Uterus (tissue), 4 donors: ENCODE results near the gene AKT3. TPM values are rescaled to one million over a fixed set of nuclear protein-coding genes. Genes with fewer than 3 reads are reported as not detected.

ENCODE experiments used
- DNase-seq, 2 donors: peaks; one replicate each; pipeline ENCODE4 v3.0.0-alpha.2; 2019 to 2020
- H3K27ac ChIP-seq, 2 donors: fragments of 200-600 bp; sonication (generic); 1 replicate in 1 of 2; 2 replicates in 1 of 2; pipeline ENCODE4 v1.5.1; 2016 to 2018
- H3K27me3 ChIP-seq, 2 donors: fragments of 200-600 bp; sonication (generic); one replicate each; pipeline ENCODE4 v1.5.1; 2018 to 2019; ENCODE audit warnings: control low read depth in 1 of 2
- H3K36me3 ChIP-seq, 2 donors: fragments of 200-600 bp; sonication (generic); one replicate each; pipeline ENCODE4 v1.5.1; 2019; ENCODE audit warnings: control low read depth in 1 of 2
- H3K4me1 ChIP-seq, 2 donors: fragments of 200-600 bp; sonication (generic); one replicate each; pipeline ENCODE4 v1.5.1; 2018 to 2019; ENCODE audit warnings: control low read depth in 1 of 2
- H3K4me3 ChIP-seq, 2 donors: fragments of 200-600 bp; sonication (generic); 1 replicate in 1 of 2; 2 replicates in 1 of 2; pipeline ENCODE4 v1.5.1; 2018 to 2019; ENCODE audit warnings: mild to moderate bottlenecking in 1 of 2
- H3K9me3 ChIP-seq, 2 donors: fragments of 200-600 bp; sonication (generic); one replicate each; pipeline ENCODE4 v1.5.1; 2019; ENCODE audit warnings: control low read depth in 1 of 2
- CTCF ChIP-seq, 4 experiments: fragments of 200-600 bp in 2 of 4; fragments of 450-650 bp in 2 of 4; sonication (generic) in 2 of 4; IDR thresholded peaks; one replicate each; pipeline ENCODE4 v1.5.1; 2016 to 2019; ENCODE audit warnings: antibody characterized with exemption in 4 of 4, mild to moderate bottlenecking in 2 of 4, moderate library complexity in 1 of 4
- POLR2A ChIP-seq, 2 donors: fragments of 450-650 bp; IDR thresholded peaks; one replicate each; pipeline ENCODE4 v1.6.1; 2016; ENCODE audit warnings: antibody characterized with exemption in 2 of 2, mild to moderate bottlenecking in 1 of 2, moderate library complexity in 1 of 2
- intact Hi-C: fragments of 100-400 bp; cut with DNase I; formaldehyde crosslinking; loops from one replicate; pipeline ENCODE4 v1.15.1; 2023; ENCODE audit warnings: low total_unique reads
- total RNA-seq, 4 donors: library from RNA; depleted of rRNA in 3 of 4; stranded (reverse); fragments of >200 nt in 3 of 4; gene quantifications; one replicate each; pipeline versions ENCODE4 v1.1.0 to v1.2.4, GENCODE V29; 2014 to 2023
- donor health status: DM: yes; HTN: yes; CAD: no.

AKT3 gene
- total RNA-seq, 4 donors from 2014 or later: 39.2 to 227 (median 97.6) TPM

- H3K4me3 ChIP-seq: no peak overlapping the region
- no peaks in the 10 kb centered on the region for H3K4me1 ChIP-seq
- H3K36me3 ChIP-seq: no peaks in the 10 kb centered on the region
- H3K9me3 ChIP-seq: no peaks in the 10 kb centered on the region
- H3K27me3 ChIP-seq: no peaks in the 10 kb centered on the region
- DNase-seq: no peak
- TF ChIP-seq POLR2A (IDR thresholded peaks at IDR 0.05) (no peak), CTCF (IDR thresholded peaks at IDR 0.05) (no peak)
- intact Hi-C loops: no loop called here
- H3K27ac ChIP-seq: no peak overlapping the region
Observed at GRCh38 chr1:243505986-243506689, 343.9 kb downstream of the AKT3 start.

- no peaks in the 10 kb centered on the region for H3K27me3 ChIP-seq
- H3K9me3 ChIP-seq: no peaks in the 10 kb centered on the region
- H3K4me1 ChIP-seq: no peaks in the 10 kb centered on the region
- no peak overlapping the region for H3K27ac ChIP-seq
- no peaks in the 10 kb centered on the region for H3K36me3 ChIP-seq
- no peak overlapping the region for H3K4me3 ChIP-seq
- intact Hi-C loops: no loop called here
- DNase-seq: no peak
- TF ChIP-seq CTCF (IDR thresholded peaks at IDR 0.05): no peak
Observed at GRCh38 chr1:243503155-243503554, 346.9 kb downstream of the AKT3 start.

GRCh38 chr1:243501002-243501401 lies 349.0 kb downstream of the AKT3 start:
- Histone ChIP-seq H3K4me1 (no peaks in the 10 kb centered on the region), H3K27ac (no peak overlapping the region), H3K9me3 (no peaks in the 10 kb centered on the region), H3K36me3 (no peaks in the 10 kb centered on the region), H3K4me3 (no peak overlapping the region), H3K27me3 (no peaks in the 10 kb centered on the region)
- TF ChIP-seq CTCF (IDR thresholded peaks at IDR 0.05): no peak
- no peak for TF ChIP-seq POLR2A (IDR thresholded peaks at IDR 0.05)
- intact Hi-C loops: no loop called here
- no peak for DNase-seq

GRCh38 chr1:243500512-243500911 lies 349.5 kb downstream of the AKT3 start:
- DNase-seq: no peak
- no peaks in the 10 kb centered on the region for H3K4me1 ChIP-seq
- intact Hi-C loops: no loop called here
- no peaks in the 10 kb centered on the region for H3K27me3 ChIP-seq
- no peaks in the 10 kb centered on the region for H3K9me3 ChIP-seq
- no peak overlapping the region for H3K4me3 ChIP-seq
- H3K27ac ChIP-seq: no peak overlapping the region
- TF ChIP-seq CTCF (IDR thresholded peaks at IDR 0.05): no peak
- no peak for TF ChIP-seq POLR2A (IDR thresholded peaks at IDR 0.05)
- no peaks in the 10 kb centered on the region for H3K36me3 ChIP-seq

- no peaks in the 10 kb centered on the region for H3K36me3 ChIP-seq
- H3K9me3 ChIP-seq: no peaks in the 10 kb centered on the region
- TF ChIP-seq CTCF (IDR thresholded peaks at IDR 0.05) (no peak), POLR2A (IDR thresholded peaks at IDR 0.05) (no peak)
- no peak overlapping the region for H3K4me3 ChIP-seq
- no peak for DNase-seq
- no peaks in the 10 kb centered on the region for H3K4me1 ChIP-seq
- H3K27me3 ChIP-seq: no peaks in the 10 kb centered on the region
- no peak overlapping the region for H3K27ac ChIP-seq
- intact Hi-C loops: no loop called here
Observed at GRCh38 chr1:243499711-243500110, 350.3 kb downstream of the AKT3 start.
